GM19438 (cell line): ENCODE data around the gene SCCPDH.
"Not testable (repeated sequence)": the region's sequence is repeated elsewhere in the genome, so short reads cannot be mapped to it uniquely, and the experiment has no call there.

Source experiments
- ATAC-seq: cut with Tn5 transposase; IDR thresholded peaks from one replicate; pipeline ENCODE4 v1.9.1; 2021; ENCODE audit warnings: low read depth; ENCODE audit not compliant: unreplicated experiment

Gene SCCPDH

GRCh38 chr1:246797597-246797996, 73.4 kb downstream of the SCCPDH start:
- no peak for ATAC-seq

GRCh38 chr1:246798107-246798506, 73.9 kb downstream of the SCCPDH start:
- no peak for ATAC-seq

GRCh38 chr1:246798606-246799496, 74.6 kb downstream of the SCCPDH start:
- ATAC-seq, result no peak

- ATAC-seq, result no peak
Measured at GRCh38 chr1:246800356-246800755, 76.1 kb downstream of the SCCPDH start.

- no peak for ATAC-seq
Measured at GRCh38 chr1:246800756-246801155, 76.5 kb downstream of the SCCPDH start.

GRCh38 chr1:246801241-246802020, 77.2 kb downstream of the SCCPDH start:
- ATAC-seq, result no peak

GRCh38 chr1:246803373-246803772, 79.2 kb downstream of the SCCPDH start:
- ATAC-seq, result no peak

- no peak for ATAC-seq
Measured at GRCh38 chr1:246803883-246804282, 79.7 kb downstream of the SCCPDH start.

- no peak for ATAC-seq
Measured at GRCh38 chr1:246805135-246805716, 81.0 kb downstream of the SCCPDH start.

GRCh38 chr1:246809473-246809872, 85.3 kb downstream of the SCCPDH start:
- no peak for ATAC-seq

- no peak for ATAC-seq
Measured at GRCh38 chr1:246811985-246812384, 87.8 kb downstream of the SCCPDH start.

- ATAC-seq, result not testable (repeated sequence)
Measured at GRCh38 chr1:246813325-246813724, 89.1 kb downstream of the SCCPDH start.

GRCh38 chr1:246814890-246815289, 90.7 kb downstream of the SCCPDH start:
- ATAC-seq, result no peak

GRCh38 chr1:246815693-246816270, 91.6 kb downstream of the SCCPDH start:
- no peak for ATAC-seq
